ENCODE results near the gene NELL1. TPM values are rescaled to one million over a fixed set of nuclear protein-coding genes. Genes with fewer than 3 reads are reported as not detected.

NELL1 gene
- polyA plus RNA-seq, 1 of the 3 experiments (the other 2 are of a cell fraction), result not detected

- no peak overlapping the region for H3K9ac ChIP-seq
- H3K4me1 ChIP-seq (ENCODE audit: control insufficient read depth in 1 of 2, insufficient read depth in 2 of 2, low read depth in 1 of 2, low read length in 1 of 2), result no peaks in the 10 kb centered on the region; a peak in 1 of 4 replicates
- H3K9me3 ChIP-seq, result no peaks in the 10 kb centered on the region
- no peak overlapping the region for H2AFZ ChIP-seq (ENCODE audit: low read depth)
- H3K79me2 ChIP-seq (ENCODE audit: insufficient read depth), result no peaks in the 10 kb centered on the region
- ChIA-PET CTCF (interaction anchor here (0.6 to 1.0 kb wide), 2 partner anchors 420 to 512 kb away, joined by 3 read pairs; no protein-coding TSS in a partner anchor), POLR2A (no interaction called here)
- H3K27ac ChIP-seq (ENCODE audit: low read depth in 2 of 2, low read length in 1 of 2), result no peak overlapping the region
- no peaks in the 10 kb centered on the region for H3K27me3 ChIP-seq (ENCODE audit: insufficient read depth)
- H3K36me3 ChIP-seq (replicated peaks in 1 of 2; ENCODE audit: control insufficient read depth in 1 of 2, insufficient read depth in 2 of 2, low read length in 1 of 2), result no peaks in the 10 kb centered on the region
- H3K4me2 ChIP-seq, result no peak overlapping the region
- H3F3A ChIP-seq (replicated peaks; ENCODE audit: insufficient read depth), result no peaks in the 10 kb centered on the region
- H3K4me3 ChIP-seq (ENCODE audit: low read depth in 2 of 2, low read length in 1 of 2), result no peak overlapping the region
- 67% methylated on average over 4 of the region's 4 CpGs for WGBS (ENCODE audit: low lambda C conversion rate)
- TF ChIP-seq YY1 (IDR thresholded peaks at IDR 0.05; ENCODE audit: low read depth) (no peak), SMC3 (IDR thresholded peaks at IDR 0.05; ENCODE audit: low read depth, low read length) (no peak), REST (IDR thresholded peaks at IDR 0.05; ENCODE audit: low read depth, low read length) (no peak), TCF12 (IDR thresholded peaks at IDR 0.05) (no peak), MAX (IDR thresholded peaks at IDR 0.05; ENCODE audit: low read depth) (no peak)
- no peaks in the 10 kb centered on the region for H3K9me2 ChIP-seq
- no peaks in the 10 kb centered on the region for H4K20me1 ChIP-seq (ENCODE audit: insufficient read depth)
- DNase-seq, result no peak
Measured at GRCh38 chr11:21476588-21476987, 807.2 kb downstream of the NELL1 start.

GRCh38 chr11:21480240-21480639 is 810.9 kb downstream of the NELL1 start:
- WGBS (ENCODE audit: low lambda C conversion rate), result 51% methylated on average over 2 of the region's 2 CpGs
- Histone ChIP-seq H3K4me2 (no peak overlapping the region), H3K36me3 (replicated peaks in 1 of 2; ENCODE audit: control insufficient read depth in 1 of 2, insufficient read depth in 2 of 2, low read length in 1 of 2) (no peaks in the 10 kb centered on the region), H3K27me3 (ENCODE audit: insufficient read depth) (no peaks in the 10 kb centered on the region), H3K79me2 (ENCODE audit: insufficient read depth) (no peaks in the 10 kb centered on the region), H3K9me2 (no peaks in the 10 kb centered on the region), H2AFZ (ENCODE audit: low read depth) (no peak overlapping the region), H3K4me3 (ENCODE audit: low read depth in 2 of 2, low read length in 1 of 2) (no peak overlapping the region), H4K20me1 (ENCODE audit: insufficient read depth) (no peaks in the 10 kb centered on the region), H3K9ac (no peak overlapping the region), H3K4me1 (ENCODE audit: control insufficient read depth in 1 of 2, insufficient read depth in 2 of 2, low read depth in 1 of 2, low read length in 1 of 2) (no peaks in the 10 kb centered on the region; a peak in 1 of 4 replicates), H3K9me3 (no peaks in the 10 kb centered on the region), H3F3A (replicated peaks; ENCODE audit: insufficient read depth) (no peaks in the 10 kb centered on the region), H3K27ac (ENCODE audit: low read depth in 2 of 2, low read length in 1 of 2) (no peak overlapping the region; a peak in 1 of 4 replicates)
- ChIA-PET CTCF (no interaction called here), POLR2A (no interaction called here)
- DNase-seq, result no peak
- TF ChIP-seq REST (IDR thresholded peaks at IDR 0.05; ENCODE audit: low read depth, low read length) (no peak), MAX (IDR thresholded peaks at IDR 0.05; ENCODE audit: low read depth) (no peak), EZH2phosphoT487 (IDR thresholded peaks at IDR 0.05; ENCODE audit: borderline replicate concordance, low read depth) (no peak), MEF2A (IDR thresholded peaks at IDR 0.05; ENCODE audit: borderline replicate concordance, low read depth) (no peak), CHD2 (IDR thresholded peaks at IDR 0.05; ENCODE audit: low read length, partially characterized antibody) (no peak), RXRA (IDR thresholded peaks at IDR 0.05; ENCODE audit: borderline replicate concordance, low read depth) (no peak), GABPA (IDR thresholded peaks at IDR 0.05; ENCODE audit: low read depth) (no peak), ZBTB33 (IDR thresholded peaks at IDR 0.05; ENCODE audit: borderline replicate concordance, low read depth) (no peak), SMC3 (IDR thresholded peaks at IDR 0.05; ENCODE audit: low read depth, low read length) (no peak), FOXJ3 (CRISPR knock-in tag; IDR thresholded peaks at IDR 0.05) (no peak), YY1 (IDR thresholded peaks at IDR 0.05; ENCODE audit: low read depth) (no peak), FOSL2 (IDR thresholded peaks at IDR 0.05; ENCODE audit: borderline replicate concordance, low read depth) (no peak), JUND (IDR thresholded peaks at IDR 0.05) (no peak), PBX3 (IDR thresholded peaks at IDR 0.05) (no peak), FOXM1 (IDR thresholded peaks at IDR 0.05; ENCODE audit: low read depth) (no peak)
